ENCODE results near the gene ADPRHL1. TPM values are rescaled to one million over a fixed set of nuclear protein-coding genes. Genes with fewer than 3 reads are reported as not detected.
"Not testable (repeated sequence)": the region's sequence is repeated elsewhere in the genome, so short reads cannot be mapped to it uniquely, and the experiment has no call there.

Gene ADPRHL1
- total RNA-seq, 1 experiment from 2014 or later = 4.9 TPM

DNA sequence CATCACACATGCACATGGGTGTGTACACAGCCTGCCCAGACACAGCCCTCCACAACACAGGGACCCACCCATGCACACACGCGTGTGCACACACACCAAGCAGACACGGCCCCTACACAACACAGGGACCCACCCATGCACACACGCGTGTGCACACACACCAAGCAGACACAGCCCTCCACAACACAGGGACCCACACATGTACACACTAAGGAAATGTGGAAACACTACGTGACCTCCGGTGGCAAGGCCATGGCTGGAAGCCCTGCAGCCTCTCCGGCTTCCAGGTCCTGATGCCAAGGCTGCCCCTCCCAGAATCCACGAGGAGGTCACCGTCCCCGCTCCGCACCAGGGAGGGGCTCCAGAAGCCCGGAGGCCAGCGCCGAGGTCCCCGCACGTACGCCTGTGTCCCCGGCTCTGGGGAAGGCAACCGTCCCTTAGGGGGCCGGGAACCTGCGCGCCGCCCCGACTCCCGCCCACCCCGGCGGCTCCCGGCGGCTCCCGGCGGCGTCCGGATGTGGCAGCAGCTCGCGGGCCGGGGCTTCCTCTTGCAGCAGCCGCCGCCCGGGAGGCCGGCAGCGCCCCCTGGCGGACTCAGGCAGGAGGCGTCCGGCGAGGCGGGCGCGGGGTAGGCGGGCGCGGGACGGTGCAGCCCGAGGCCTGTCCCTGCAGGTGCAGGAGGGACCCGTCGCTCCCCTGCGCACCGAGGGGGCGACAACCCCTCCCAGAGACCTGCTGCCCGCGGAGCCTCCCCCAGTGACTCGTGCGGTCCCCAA, 59.5 kb downstream of the ADPRHL1 start:
- Mint-ChIP-seq H3K36me3 (ENCODE audit: insufficient read depth, unreplicated experiment) (no peaks in the 10 kb centered on the region), H3K4me1 (ENCODE audit: low read depth, unreplicated experiment) (peaks cover 6% of the 10 kb centered on the region), H3K9me3 (ENCODE audit: unreplicated experiment) (no peaks in the 10 kb centered on the region), H3K27me3 (ENCODE audit: insufficient read depth, unreplicated experiment) (no peaks in the 10 kb centered on the region), H3K4me3 (ENCODE audit: unreplicated experiment) (peak overlapping the region; percentile 82), H3K27ac (ENCODE audit: unreplicated experiment) (peak overlapping the region; percentile 29)
- CTCF ChIA-PET = interaction anchor here (0.6 to 1.0 kb wide), 5 partner anchors 44 to 147 kb away, joined by 3 to 4 read pairs (median 3); no protein-coding TSS in a partner anchor
- intact Hi-C loops (cut with micrococcal nuclease; ENCODE audit: unreplicated experiment) = loop anchor here (1.0 to 10.0 kb wide), 5 partner anchors 41 to 359 kb away; no protein-coding TSS in a partner anchor
- TF ChIP-seq, protein P1, sequence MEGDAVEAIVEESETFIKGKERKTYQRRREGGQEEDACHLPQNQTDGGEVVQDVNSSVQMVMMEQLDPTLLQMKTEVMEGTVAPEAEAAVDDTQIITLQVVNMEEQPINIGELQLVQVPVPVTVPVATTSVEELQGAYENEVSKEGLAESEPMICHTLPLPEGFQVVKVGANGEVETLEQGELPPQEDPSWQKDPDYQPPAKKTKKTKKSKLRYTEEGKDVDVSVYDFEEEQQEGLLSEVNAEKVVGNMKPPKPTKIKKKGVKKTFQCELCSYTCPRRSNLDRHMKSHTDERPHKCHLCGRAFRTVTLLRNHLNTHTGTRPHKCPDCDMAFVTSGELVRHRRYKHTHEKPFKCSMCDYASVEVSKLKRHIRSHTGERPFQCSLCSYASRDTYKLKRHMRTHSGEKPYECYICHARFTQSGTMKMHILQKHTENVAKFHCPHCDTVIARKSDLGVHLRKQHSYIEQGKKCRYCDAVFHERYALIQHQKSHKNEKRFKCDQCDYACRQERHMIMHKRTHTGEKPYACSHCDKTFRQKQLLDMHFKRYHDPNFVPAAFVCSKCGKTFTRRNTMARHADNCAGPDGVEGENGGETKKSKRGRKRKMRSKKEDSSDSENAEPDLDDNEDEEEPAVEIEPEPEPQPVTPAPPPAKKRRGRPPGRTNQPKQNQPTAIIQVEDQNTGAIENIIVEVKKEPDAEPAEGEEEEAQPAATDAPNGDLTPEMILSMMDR (IDR thresholded peaks at IDR 0.05; ENCODE audit: insufficient read depth in 1 of 2, low read depth in 1 of 2, low read length in 1 of 2, severe bottlenecking in 1 of 2, unreplicated experiment in 1 of 2) = peak; percentile 61 to 92
- peak overlapping the region; percentile 73 for H3K4me3 ChIP-seq (ENCODE audit: low read depth, low read length)
- peaks cover 32% of the 10 kb centered on the region for H3K4me1 ChIP-seq
- no peaks in the 10 kb centered on the region for H3K36me3 ChIP-seq (ENCODE audit: control insufficient read depth, insufficient read depth, low read length)
- H3K9me3 ChIP-seq = 0 out of 2 replicates have a peak, but pooled peaks cover 4% of the 10 kb centered on the region
- POLR2A ChIA-PET = interaction anchor here (0.5 to 0.6 kb wide), 2 partner anchors 71 to 77 kb away, joined by 3 to 9 read pairs; no protein-coding TSS in a partner anchor
- TSS peak; percentile 42 for BruUV-seq (replicated peaks)
- DNase-seq = peak; percentile 80 to 93
- no peaks in the 10 kb centered on the region for H3K27me3 ChIP-seq (replicated peaks; ENCODE audit: control insufficient read depth, insufficient read depth, low read length)

DNA sequence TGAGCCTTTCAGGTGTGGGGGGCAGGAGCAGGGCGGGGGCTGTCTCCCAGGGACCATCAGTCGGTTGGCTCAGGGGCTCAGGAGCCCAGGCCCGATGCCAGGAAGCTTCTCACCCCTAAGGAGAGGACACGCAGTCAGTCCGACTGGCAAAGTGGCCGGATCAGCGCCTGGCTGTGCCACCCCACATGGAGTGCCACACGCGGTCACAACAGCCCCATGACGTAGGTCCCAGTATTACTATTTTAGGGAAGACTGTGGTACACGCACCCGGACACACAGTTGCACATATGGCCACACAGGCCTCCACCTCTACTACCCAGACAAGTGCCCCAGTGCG, 60.1 kb downstream of the ADPRHL1 start:
- no peaks in the 10 kb centered on the region for H3K27me3 Mint-ChIP-seq (ENCODE audit: insufficient read depth, unreplicated experiment)
- H3K9me3 ChIP-seq = 0 out of 2 replicates have a peak, but pooled peaks cover 4% of the 10 kb centered on the region
- peak overlapping the region; percentile 73 for H3K4me3 ChIP-seq (ENCODE audit: low read depth, low read length)
- H3K4me1 Mint-ChIP-seq (ENCODE audit: low read depth, unreplicated experiment) = peaks cover 6% of the 10 kb centered on the region
- no peaks in the 10 kb centered on the region for H3K27me3 ChIP-seq (replicated peaks; ENCODE audit: control insufficient read depth, insufficient read depth, low read length)
- H3K4me1 ChIP-seq = peaks cover 26% of the 10 kb centered on the region
- intact Hi-C loops (cut with micrococcal nuclease; ENCODE audit: unreplicated experiment) = loop anchor here (5.0 to 10.0 kb wide), 2 partner anchors 41 to 358 kb away; no protein-coding TSS in a partner anchor
- no peaks in the 10 kb centered on the region for H3K36me3 Mint-ChIP-seq (ENCODE audit: insufficient read depth, unreplicated experiment)
- H3K9me3 Mint-ChIP-seq (ENCODE audit: unreplicated experiment) = no peaks in the 10 kb centered on the region
- no peak for DNase-seq
- H3K27ac Mint-ChIP-seq (ENCODE audit: unreplicated experiment) = peak overlapping the region; percentile 29
- H3K4me3 Mint-ChIP-seq (ENCODE audit: unreplicated experiment) = peak overlapping the region; percentile 82
- TF ChIP-seq, protein P1 (IDR thresholded peaks at IDR 0.05; ENCODE audit: insufficient read depth in 1 of 2, low read depth in 1 of 2, low read length in 1 of 2, severe bottlenecking in 1 of 2, unreplicated experiment in 1 of 2) = no peak
- CTCF ChIA-PET = no interaction called here
- POLR2A ChIA-PET = no interaction called here
- H3K36me3 ChIP-seq (ENCODE audit: control insufficient read depth, insufficient read depth, low read length) = no peaks in the 10 kb centered on the region
- no TSS peak for BruUV-seq (replicated peaks)

GRCh38 chr13:113390874-113391497, 62.3 kb downstream of the ADPRHL1 start:
- no peak overlapping the region for H3K27ac Mint-ChIP-seq (ENCODE audit: unreplicated experiment)
- intact Hi-C loops (cut with micrococcal nuclease; ENCODE audit: unreplicated experiment) = loop anchor here (1.0 to 10.0 kb wide), 3 partner anchors 18 to 356 kb away; no protein-coding TSS in a partner anchor
- H3K27me3 ChIP-seq (replicated peaks; ENCODE audit: control insufficient read depth, insufficient read depth, low read length) = no peaks in the 10 kb centered on the region
- H3K4me1 Mint-ChIP-seq (ENCODE audit: low read depth, unreplicated experiment) = peaks cover 6% of the 10 kb centered on the region
- TF ChIP-seq, protein P1 (IDR thresholded peaks at IDR 0.05; ENCODE audit: insufficient read depth in 1 of 2, low read depth in 1 of 2, low read length in 1 of 2, severe bottlenecking in 1 of 2, unreplicated experiment in 1 of 2) = no peak
- no peaks in the 10 kb centered on the region for H3K36me3 Mint-ChIP-seq (ENCODE audit: insufficient read depth, unreplicated experiment)
- peaks cover 4% of the 10 kb centered on the region for H3K4me1 ChIP-seq
- ChIA-PET POLR2A (no interaction called here), CTCF (interaction anchor here (1.2 kb wide), 1 partner anchor 11 kb away, joined by 3 read pairs; no protein-coding TSS in a partner anchor)
- no peaks in the 10 kb centered on the region for H3K9me3 ChIP-seq
- H3K4me3 Mint-ChIP-seq (ENCODE audit: unreplicated experiment) = no peak overlapping the region
- no peak overlapping the region for H3K4me3 ChIP-seq (ENCODE audit: low read depth, low read length)
- no peak for DNase-seq
- H3K9me3 Mint-ChIP-seq (ENCODE audit: unreplicated experiment) = no peaks in the 10 kb centered on the region
- BruUV-seq (replicated peaks) = no TSS peak
- no peaks in the 10 kb centered on the region for H3K36me3 ChIP-seq (ENCODE audit: control insufficient read depth, insufficient read depth, low read length)
- H3K27me3 Mint-ChIP-seq (ENCODE audit: insufficient read depth, unreplicated experiment) = no peaks in the 10 kb centered on the region

DNA sequence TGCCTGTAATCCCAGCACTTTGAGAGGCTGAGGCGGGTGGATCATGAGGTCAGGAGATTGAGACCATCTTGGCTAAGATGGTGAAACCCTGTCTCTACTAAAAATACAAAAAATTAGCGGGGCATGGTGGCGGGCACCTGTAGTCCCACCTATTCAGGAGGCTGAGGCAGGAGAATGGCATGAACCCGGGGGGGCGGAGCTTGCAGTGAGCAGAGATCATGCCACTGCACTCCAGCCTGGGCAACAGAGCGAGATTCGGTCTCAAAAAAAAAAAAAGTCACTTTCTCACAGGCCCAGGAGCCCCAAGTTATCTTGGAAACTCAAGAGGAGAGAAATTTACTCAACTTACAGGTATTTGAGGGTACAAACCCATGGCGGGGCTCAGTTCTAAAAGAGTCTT, 63.7 kb downstream of the ADPRHL1 start:
- H3K36me3 Mint-ChIP-seq (ENCODE audit: insufficient read depth, unreplicated experiment); DNase-seq; H3K27me3 ChIP-seq (replicated peaks; ENCODE audit: control insufficient read depth, insufficient read depth, low read length); intact Hi-C loops (cut with micrococcal nuclease; ENCODE audit: unreplicated experiment); H3K9me3 ChIP-seq; H3K4me3 Mint-ChIP-seq (ENCODE audit: unreplicated experiment); H3K36me3 ChIP-seq (ENCODE audit: control insufficient read depth, insufficient read depth, low read length); H3K27me3 Mint-ChIP-seq (ENCODE audit: insufficient read depth, unreplicated experiment); BruUV-seq (replicated peaks); H3K4me1 ChIP-seq; H3K27ac Mint-ChIP-seq (ENCODE audit: unreplicated experiment); POLR2A ChIA-PET; H3K4me3 ChIP-seq (ENCODE audit: low read depth, low read length): not testable (repeated sequence)
- H3K4me1 Mint-ChIP-seq (ENCODE audit: low read depth, unreplicated experiment) = peaks cover 13% of the 10 kb centered on the region
- H3K9me3 Mint-ChIP-seq (ENCODE audit: unreplicated experiment) = peaks cover 12% of the 10 kb centered on the region
- CTCF ChIA-PET = interaction anchor here (0.7 kb wide), 1 partner anchor 139 kb away, joined by 4 read pairs; no protein-coding TSS in a partner anchor
